AG04450 (cell line): ENCODE data around the gene ZNF736. TPM values are rescaled to one million over a fixed set of nuclear protein-coding genes. Genes with fewer than 3 reads are reported as not detected.

Source experiments
- CTCF ChIA-PET: fragments of 300-600, 350-600 bp; formaldehyde crosslinking; extraction: SDS; loops from one replicate; lab custom pipeline; 2022; ENCODE audit warnings: antibody characterized with exemption, inconsistent platforms; lab: Charles Lee
- POLR2A ChIA-PET: fragments of 350-600 bp; formaldehyde crosslinking; extraction: SDS; loops from one replicate; lab custom pipeline; 2021; ENCODE audit warnings: antibody characterized with exemption, inconsistent platforms; lab: Yijun Ruan, JAX
- DNase-seq: peaks from one replicate; pipeline ENCODE4 v3.0.0-alpha.2; 2011; ENCODE audit warnings: low read depth, low spot score
- H3K27ac ChIP-seq: one replicate; pipeline ENCODE4 v1.5.1; 2012; ENCODE audit warnings: low read depth, low read length, control low read depth
- H3K27me3 ChIP-seq: one replicate; pipeline ENCODE4 v1.6.0; 2012; ENCODE audit warnings: low read length; ENCODE audit not compliant: control insufficient read depth, insufficient read depth
- H3K4me3 ChIP-seq: 2 replicates; pipeline ENCODE4 v1.5.1; 2011; ENCODE audit warnings: mild to moderate bottlenecking, low read depth, low read length, control low read depth
- H3K9me3 ChIP-seq: 2 replicates; pipeline ENCODE4 v1.5.1; 2012; ENCODE audit warnings: low read length; ENCODE audit not compliant: control insufficient read depth, insufficient read depth
- CTCF ChIP-seq: IDR thresholded peaks from 2 replicates; pipeline ENCODE4 v1.5.1; 2011; ENCODE audit warnings: low read depth, low read length, control low read depth, inconsistent platforms
- polyA plus RNA-seq: library from polyadenylated mRNA; depleted of rRNA; stranded (reverse); fragments of >200 nt; gene quantifications from 2 replicates; pipeline ENCODE4 v1.2.3, GENCODE V29; 2011

Gene ZNF736
- polyA plus RNA-seq, 1 experiment: 5.1 TPM

- Histone ChIP-seq H3K4me3 (no peak overlapping the region), H3K27ac (no peak overlapping the region), H3K9me3 (peaks cover 4% of the 10 kb centered on the region), H3K27me3 (no peaks in the 10 kb centered on the region)
- ChIA-PET POLR2A (no interaction called here), CTCF (no interaction called here)
- DNase-seq: no peak
- no peak for TF ChIP-seq CTCF
These were observed 12.9 kb upstream of the ZNF736 start for GRCh38 chr7:64300641-64301405.

GRCh38 chr7:64307254-64308015, 6.3 kb upstream of the ZNF736 start:
- H3K4me3 ChIP-seq: peak overlapping the region; percentile 73
- DNase-seq: peak; percentile 18
- no peaks in the 10 kb centered on the region for H3K27me3 ChIP-seq
- peak overlapping the region; percentile 39 for H3K27ac ChIP-seq
- peaks cover 8% of the 10 kb centered on the region for H3K9me3 ChIP-seq
- CTCF ChIA-PET: no interaction called here
- POLR2A ChIA-PET: interaction anchor here (0.9 kb wide), 1 partner anchor 8 kb away, joined by 4 read pairs; no protein-coding TSS in a partner anchor
- TF ChIP-seq CTCF: no peak

GRCh38 chr7:64308016-64308270, 5.8 kb upstream of the ZNF736 start:
- no peak for TF ChIP-seq CTCF
- Histone ChIP-seq H3K9me3 (peaks cover 8% of the 10 kb centered on the region), H3K27ac (no peak overlapping the region), H3K4me3 (peak overlapping the region; percentile 73; the same call in 1 of the 2 replicates), H3K27me3 (no peaks in the 10 kb centered on the region)
- CTCF ChIA-PET: no interaction called here
- POLR2A ChIA-PET: no interaction called here
- no peak for DNase-seq

- Histone ChIP-seq H3K4me3 (no peak overlapping the region), H3K9me3 (peaks cover 8% of the 10 kb centered on the region), H3K27ac (no peak overlapping the region), H3K27me3 (no peaks in the 10 kb centered on the region)
- TF ChIP-seq CTCF: no peak
- no peak for DNase-seq
- CTCF ChIA-PET: no interaction called here
- POLR2A ChIA-PET: no interaction called here
These were observed 3.3 kb upstream of the ZNF736 start for GRCh38 chr7:64310426-64310825.

- ChIA-PET POLR2A (no interaction called here), CTCF (no interaction called here)
- Histone ChIP-seq H3K9me3 (peaks cover 2% of the 10 kb centered on the region; the same call in 1 of the 2 replicates), H3K27ac (no peak overlapping the region), H3K4me3 (no peak overlapping the region), H3K27me3 (no peaks in the 10 kb centered on the region)
- DNase-seq: no peak
- no peak for TF ChIP-seq CTCF
These were observed 935 bp upstream of the ZNF736 start for GRCh38 chr7:64312826-64313225.
